Stimulated activated naive B cell treated with anti-CD40 and anti-IgM and Interleukin-4, amounts not matched to agents 10 μg/mL and 1 μg/mL and 100 μg/mL, for 72 hours (primary cell): ENCODE results near the gene CAPG.

Experiments
- ATAC-seq, 2 donors: fragments of 150-1000 bp; cut with Tn5 transposase; replicated peaks; 2 replicates each; pipeline ENCODE4 v1.10.0; 2021; ENCODE audit warnings: moderate library complexity in 1 of 2
- DNase-seq: peaks from one replicate; pipeline ENCODE4 v3.0.0; 2021
- H3K27ac Mint-ChIP-seq: one replicate; pipeline ENCODE4 v1.8.0; 2022; ENCODE audit warnings: mild to moderate bottlenecking, mixed read lengths
- H3K27me3 Mint-ChIP-seq, 2 donors: one replicate each; pipeline ENCODE4 v1.8.0; 2022; ENCODE audit warnings: mixed read lengths in 2 of 2
- H3K36me3 Mint-ChIP-seq, 2 donors: one replicate each; pipeline ENCODE4 v1.8.0; 2022; ENCODE audit warnings: mixed read lengths in 2 of 2, mild to moderate bottlenecking in 1 of 2
- H3K4me1 Mint-ChIP-seq, 2 donors: one replicate each; pipeline ENCODE4 v1.8.0; 2022; ENCODE audit warnings: mixed read lengths in 2 of 2, mild to moderate bottlenecking in 1 of 2
- H3K4me3 Mint-ChIP-seq, 2 donors: one replicate each; pipeline ENCODE4 v1.8.0; 2022; ENCODE audit warnings: mild to moderate bottlenecking in 2 of 2, mixed read lengths in 2 of 2, moderate library complexity in 1 of 2
- H3K9me3 Mint-ChIP-seq, 2 donors: one replicate each; pipeline ENCODE4 v1.8.0; 2022; ENCODE audit warnings: mixed read lengths in 2 of 2, mild to moderate bottlenecking in 1 of 2

Gene CAPG

DNA sequence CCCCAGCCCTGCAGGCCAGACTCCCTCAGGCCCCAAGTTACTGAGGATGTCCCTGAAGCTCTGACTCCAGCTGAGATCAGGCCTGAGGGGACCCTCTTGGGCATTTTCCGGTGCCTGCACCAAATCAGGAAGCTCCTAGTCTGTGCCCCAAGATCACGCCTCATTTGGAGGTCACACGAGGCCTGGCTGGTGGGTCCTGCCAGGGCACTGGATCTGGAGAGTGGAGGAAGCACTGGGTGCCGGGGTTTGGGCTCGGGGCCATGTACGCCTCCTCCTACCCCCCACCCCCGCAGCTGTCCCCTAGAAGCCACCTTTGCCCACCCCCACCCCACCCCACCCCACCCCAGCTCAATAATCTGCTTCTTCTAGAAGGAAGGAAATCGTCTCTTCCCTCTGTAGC is 24.5 kb upstream of the CAPG start:
- H3K4me3 Mint-ChIP-seq: no peak overlapping the region
- H3K36me3 Mint-ChIP-seq: no peaks in the 10 kb centered on the region
- H3K4me1 Mint-ChIP-seq: peaks cover 28 to 47% of the 10 kb centered on the region in 2 donors
- H3K27ac Mint-ChIP-seq: no peak overlapping the region
- DNase-seq: no peak
- no peaks in the 10 kb centered on the region for H3K9me3 Mint-ChIP-seq
- H3K27me3 Mint-ChIP-seq: no peaks in the 10 kb centered on the region
- ATAC-seq: no peak

DNA sequence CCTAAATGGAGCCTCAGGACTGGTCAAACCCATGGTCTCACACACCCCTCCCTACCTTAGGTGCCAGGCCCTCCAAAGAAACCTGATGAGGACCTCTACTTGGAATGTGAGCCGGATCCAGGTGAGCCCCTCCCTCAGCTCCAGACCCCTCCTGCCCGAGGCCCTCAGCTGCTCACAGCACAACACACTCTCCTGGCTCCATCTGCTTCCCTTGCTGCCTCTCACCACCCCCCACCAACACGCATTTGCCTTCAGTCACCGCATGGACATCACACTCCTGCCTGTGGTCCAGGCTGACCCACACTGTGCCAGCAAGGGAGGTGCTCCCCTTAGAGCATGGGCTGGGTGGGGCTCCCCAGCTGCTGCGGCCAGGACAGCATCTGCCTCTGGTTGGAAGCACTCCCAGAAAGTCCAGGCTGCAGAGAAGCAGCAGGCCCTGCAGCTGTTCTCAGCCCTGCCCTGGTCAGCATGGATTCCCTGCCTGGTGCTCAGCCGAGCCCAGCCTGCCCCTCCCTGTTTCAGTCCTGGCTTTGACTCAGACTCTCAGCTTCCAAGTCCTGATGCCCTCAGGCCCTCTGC is 23.4 kb upstream of the CAPG start:
- H3K27me3 Mint-ChIP-seq: no peaks in the 10 kb centered on the region
- ATAC-seq: no peak
- no peaks in the 10 kb centered on the region for H3K36me3 Mint-ChIP-seq
- no peak for DNase-seq
- H3K9me3 Mint-ChIP-seq: no peaks in the 10 kb centered on the region
- no peak overlapping the region for H3K27ac Mint-ChIP-seq
- H3K4me3 Mint-ChIP-seq: no peak overlapping the region
- H3K4me1 Mint-ChIP-seq: peaks cover 28 to 45% of the 10 kb centered on the region in 2 donors

DNA sequence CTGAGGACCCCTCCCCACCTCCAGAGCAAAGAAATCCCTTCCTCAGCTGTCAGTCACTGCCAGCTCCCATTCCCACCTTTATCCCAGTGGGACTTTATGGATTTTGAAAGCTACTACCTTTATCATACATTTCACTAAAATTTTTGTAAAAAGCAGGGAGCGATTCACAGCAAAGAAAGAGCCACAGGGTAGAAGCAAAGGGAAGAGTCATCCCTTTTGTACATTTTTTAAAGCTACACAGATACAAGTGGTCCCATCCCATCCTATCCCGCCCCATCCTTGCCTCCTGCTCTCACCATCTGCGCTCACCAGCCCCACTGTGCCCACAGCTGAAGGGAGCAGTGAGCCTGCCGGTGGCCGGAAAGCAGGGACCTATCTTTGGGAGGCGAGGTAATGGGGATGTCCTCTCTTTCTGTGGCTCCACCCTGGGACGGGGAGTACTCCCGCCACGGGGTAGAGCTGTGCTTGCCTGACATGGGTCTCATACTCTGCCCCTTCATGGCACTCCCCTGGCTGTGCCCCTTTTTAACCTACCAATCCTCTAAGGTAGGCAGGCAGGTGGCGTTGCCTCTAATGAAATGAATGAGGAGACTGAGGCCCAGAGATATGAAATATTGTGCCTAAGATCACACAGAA is 21.5 kb upstream of the CAPG start:
- Mint-ChIP-seq H3K9me3 (no peaks in the 10 kb centered on the region), H3K36me3 (no peaks in the 10 kb centered on the region), H3K27ac (no peak overlapping the region), H3K27me3 (no peaks in the 10 kb centered on the region), H3K4me3 (no peak overlapping the region), H3K4me1 (peaks cover 17 to 28% of the 10 kb centered on the region in 2 donors)
- no peak for DNase-seq
- ATAC-seq: no peak

GRCh38 chr2:85430752-85431569 is 20.8 kb upstream of the CAPG start:
- no peaks in the 10 kb centered on the region for H3K36me3 Mint-ChIP-seq
- DNase-seq (no peak), ATAC-seq (no peak)
- no peak overlapping the region for H3K27ac Mint-ChIP-seq
- no peak overlapping the region for H3K4me3 Mint-ChIP-seq
- no peaks in the 10 kb centered on the region for H3K9me3 Mint-ChIP-seq
- H3K27me3 Mint-ChIP-seq: no peaks in the 10 kb centered on the region
- H3K4me1 Mint-ChIP-seq: peaks cover 11 to 20% of the 10 kb centered on the region in 2 donors

DNA sequence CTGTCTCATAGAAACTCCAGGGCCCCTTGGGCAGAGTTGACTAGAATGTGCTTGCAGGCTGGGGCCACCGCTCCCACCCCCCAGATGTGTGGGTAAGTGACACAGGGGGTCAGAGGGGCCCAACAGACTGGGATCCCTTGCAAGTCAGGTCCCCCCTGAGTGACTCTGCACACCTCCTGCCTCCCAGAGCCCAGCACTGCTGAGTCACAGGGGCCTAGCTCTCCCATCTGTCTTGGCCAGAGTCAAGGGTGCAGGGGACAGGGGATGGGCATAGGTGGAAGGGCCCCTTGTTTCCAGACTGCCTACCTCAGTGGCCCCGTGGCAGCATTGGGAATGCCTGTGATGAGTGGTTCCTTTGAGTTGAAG is 19.7 kb upstream of the CAPG start:
- no peaks in the 10 kb centered on the region for H3K36me3 Mint-ChIP-seq
- H3K4me3 Mint-ChIP-seq: no peak overlapping the region
- no peak for ATAC-seq
- H3K27ac Mint-ChIP-seq: no peak overlapping the region
- DNase-seq: no peak
- no peaks in the 10 kb centered on the region for H3K27me3 Mint-ChIP-seq
- peaks cover 1 to 10% of the 10 kb centered on the region in 2 donors for H3K4me1 Mint-ChIP-seq
- no peaks in the 10 kb centered on the region for H3K9me3 Mint-ChIP-seq

DNA sequence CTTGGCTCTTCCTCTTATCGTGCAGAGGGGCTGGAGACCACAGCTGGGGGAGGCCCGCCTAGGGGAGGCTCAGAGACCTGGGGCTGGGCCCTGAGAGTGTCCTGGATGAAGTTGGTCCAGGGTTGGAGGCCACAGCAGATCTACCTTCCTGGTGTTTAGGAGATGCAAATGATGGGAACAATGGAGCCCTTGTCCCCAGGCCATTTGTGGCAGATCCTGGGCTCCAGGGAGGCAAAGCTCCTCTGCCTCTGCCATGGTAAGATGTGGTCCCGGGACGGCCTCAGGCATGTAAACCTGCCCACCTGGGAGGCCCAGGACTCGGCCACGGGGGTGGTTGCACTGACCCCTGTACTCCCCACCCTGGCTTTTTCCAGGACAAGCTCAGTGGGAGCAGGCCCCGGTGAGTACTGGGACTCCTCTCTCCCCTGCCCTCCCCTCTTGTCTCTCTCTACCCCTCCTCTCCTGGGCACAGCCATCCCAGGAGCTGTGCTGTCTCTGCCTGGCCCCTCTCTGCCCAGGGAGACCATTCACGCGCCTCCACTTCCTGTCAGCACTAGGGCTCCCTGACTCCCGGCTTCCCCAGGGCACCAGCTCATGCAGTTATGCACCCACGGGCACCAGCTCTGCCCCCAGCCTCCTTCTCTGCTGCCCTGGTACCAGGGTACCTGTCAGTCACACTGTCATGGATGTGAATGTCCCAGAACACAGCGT is 19.2 kb upstream of the CAPG start:
- no peaks in the 10 kb centered on the region for H3K9me3 Mint-ChIP-seq
- peaks cover 1 to 5% of the 10 kb centered on the region in 2 donors for H3K4me1 Mint-ChIP-seq
- no peak overlapping the region for H3K27ac Mint-ChIP-seq
- DNase-seq (no peak), ATAC-seq (no peak)
- H3K27me3 Mint-ChIP-seq: no peaks in the 10 kb centered on the region
- H3K36me3 Mint-ChIP-seq: no peaks in the 10 kb centered on the region
- no peak overlapping the region for H3K4me3 Mint-ChIP-seq

DNA sequence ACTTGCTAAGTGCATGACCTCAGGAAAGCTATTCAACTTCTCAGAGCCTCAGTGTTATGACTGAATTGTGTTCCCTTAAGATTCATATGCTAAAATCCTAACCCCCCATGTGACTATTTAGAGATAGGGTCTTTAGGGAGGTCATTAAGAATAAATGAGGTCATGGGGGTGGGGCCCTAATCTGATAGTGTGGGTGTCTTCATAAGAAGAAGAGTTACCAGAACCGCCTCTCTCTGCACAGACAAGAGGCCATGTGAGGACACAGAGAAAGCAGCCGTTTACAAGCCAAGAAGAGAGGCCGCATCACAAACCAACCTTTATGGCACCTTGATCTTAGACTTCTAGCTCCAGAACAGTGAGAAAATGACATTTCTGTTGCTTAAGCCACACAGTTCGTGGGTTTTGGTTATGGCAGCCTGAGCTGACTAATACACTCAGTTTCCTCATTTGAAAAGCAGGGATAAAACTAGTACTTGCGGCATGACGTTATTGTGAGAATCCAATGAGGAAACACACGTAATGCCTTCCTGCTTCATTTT is 18.2 kb upstream of the CAPG start:
- Mint-ChIP-seq H3K36me3 (no peaks in the 10 kb centered on the region), H3K9me3 (no peaks in the 10 kb centered on the region), H3K4me3 (no peak overlapping the region), H3K27ac (no peak overlapping the region), H3K4me1 (peaks cover 8 to 11% of the 10 kb centered on the region in 2 donors), H3K27me3 (no peaks in the 10 kb centered on the region)
- ATAC-seq (no peak), DNase-seq (no peak)

GRCh38 chr2:85427300-85427835 is 17.2 kb upstream of the CAPG start:
- Mint-ChIP-seq H3K4me1 (peaks cover 8 to 11% of the 10 kb centered on the region in 2 donors), H3K9me3 (no peaks in the 10 kb centered on the region), H3K4me3 (no peak overlapping the region), H3K27me3 (no peaks in the 10 kb centered on the region), H3K36me3 (no peaks in the 10 kb centered on the region), H3K27ac (no peak overlapping the region)
- ATAC-seq: no peak
- DNase-seq: no peak

DNA sequence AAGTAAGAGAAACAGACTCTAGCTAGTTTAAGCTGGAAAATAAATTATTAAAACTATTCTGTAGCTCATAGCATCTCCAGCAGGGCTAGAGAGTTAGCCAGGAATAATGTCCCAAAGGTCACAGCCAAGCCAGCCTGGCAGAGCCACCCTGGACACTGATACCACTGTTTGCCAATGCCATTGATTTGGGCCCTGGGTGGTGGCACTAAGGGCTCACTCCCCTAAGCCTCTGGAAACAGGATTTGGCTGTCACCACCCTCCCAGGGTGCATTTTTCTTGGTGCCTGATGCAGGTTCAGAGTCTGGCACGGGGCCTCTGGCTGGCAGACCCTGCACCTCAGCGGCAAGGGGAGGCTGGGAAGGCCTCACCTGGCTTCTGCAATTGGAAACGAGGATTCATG is 15.4 kb upstream of the CAPG start:
- no peak overlapping the region for H3K27ac Mint-ChIP-seq
- no peaks in the 10 kb centered on the region for H3K9me3 Mint-ChIP-seq
- H3K4me1 Mint-ChIP-seq: peaks cover 12 to 21% of the 10 kb centered on the region in 2 donors
- H3K36me3 Mint-ChIP-seq: no peaks in the 10 kb centered on the region
- no peak overlapping the region for H3K4me3 Mint-ChIP-seq
- ATAC-seq (no peak), DNase-seq (no peak)
- H3K27me3 Mint-ChIP-seq: no peaks in the 10 kb centered on the region

GRCh38 chr2:85423525-85423924 is 13.4 kb upstream of the CAPG start:
- H3K27ac Mint-ChIP-seq: peak overlapping the region; percentile 47
- peaks cover 17 to 28% of the 10 kb centered on the region in 2 donors for H3K4me1 Mint-ChIP-seq
- H3K36me3 Mint-ChIP-seq: no peaks in the 10 kb centered on the region
- H3K4me3 Mint-ChIP-seq: no peak overlapping the region
- H3K9me3 Mint-ChIP-seq: no peaks in the 10 kb centered on the region
- DNase-seq (no peak), ATAC-seq (no peak)
- no peaks in the 10 kb centered on the region for H3K27me3 Mint-ChIP-seq

DNA sequence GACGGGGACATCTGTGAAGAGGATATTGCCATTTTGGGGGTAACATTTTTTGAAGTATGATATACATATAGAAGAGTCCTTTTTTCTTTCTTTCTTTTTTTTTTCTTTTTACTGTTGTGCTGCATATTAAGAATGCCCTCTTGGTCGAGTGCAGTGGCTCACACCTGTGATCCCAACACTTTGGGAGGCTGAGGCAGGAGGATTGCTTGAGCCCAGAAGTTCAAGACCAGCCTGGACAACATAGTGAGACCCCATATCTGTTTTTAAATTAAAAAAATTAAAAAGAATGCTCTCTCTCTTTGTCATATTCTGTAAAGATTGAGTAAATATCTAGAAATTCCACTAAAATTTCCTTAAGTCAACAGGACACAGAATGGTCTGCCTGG is 11.9 kb upstream of the CAPG start:
- no peak for DNase-seq
- H3K36me3 Mint-ChIP-seq: no peaks in the 10 kb centered on the region
- H3K4me1 Mint-ChIP-seq: peaks cover 20 to 37% of the 10 kb centered on the region in 2 donors
- no peak for ATAC-seq
- H3K4me3 Mint-ChIP-seq: no peak overlapping the region
- no peaks in the 10 kb centered on the region for H3K27me3 Mint-ChIP-seq
- H3K9me3 Mint-ChIP-seq: no peaks in the 10 kb centered on the region
- H3K27ac Mint-ChIP-seq: peak overlapping the region; percentile 53

GRCh38 chr2:85421260-85422071 is 11.3 kb upstream of the CAPG start:
- Mint-ChIP-seq H3K27ac (peak overlapping the region; percentile 82), H3K36me3 (no peaks in the 10 kb centered on the region), H3K4me3 (peak overlapping the region in 1 of 2 donors; percentile 77), H3K4me1 (peaks cover 20 to 37% of the 10 kb centered on the region in 2 donors), H3K27me3 (no peaks in the 10 kb centered on the region), H3K9me3 (no peaks in the 10 kb centered on the region)
- ATAC-seq (no peak), DNase-seq (no peak)

DNA sequence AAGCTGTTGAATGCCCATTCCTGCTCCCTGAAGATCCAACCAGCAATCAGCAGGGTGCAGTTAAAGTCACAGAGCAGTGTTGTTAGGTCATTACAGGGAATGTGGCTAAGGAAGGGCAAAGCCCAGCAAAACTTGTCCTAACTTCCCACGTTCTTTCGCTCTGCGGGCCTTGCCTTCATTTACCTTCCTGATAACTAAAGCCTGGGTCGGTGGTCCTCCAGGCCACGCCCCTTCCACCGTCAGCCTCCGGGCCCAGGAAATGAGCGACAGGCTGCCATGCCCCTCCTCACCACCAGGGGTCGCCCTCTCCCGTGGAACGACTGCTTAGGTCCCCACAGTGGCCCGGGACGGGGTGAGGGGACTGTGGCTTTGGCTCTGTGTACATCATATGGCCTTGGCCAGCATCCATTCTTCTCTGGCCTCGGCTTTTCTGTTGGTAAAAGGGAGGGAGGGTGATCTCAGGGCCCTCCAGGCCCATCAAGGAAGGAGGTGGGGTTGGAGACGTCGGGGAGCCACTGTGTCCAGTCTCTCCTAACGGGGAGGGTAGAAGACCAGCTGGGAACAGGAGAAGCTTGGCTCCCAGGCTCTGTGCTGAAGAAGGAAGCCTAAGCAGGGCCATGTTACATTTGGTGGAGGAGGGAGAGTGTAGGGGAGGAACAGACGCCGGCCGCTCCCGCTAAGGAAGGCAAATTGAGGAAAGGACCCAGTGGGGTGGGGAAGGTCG is 10.5 kb upstream of the CAPG start:
- peak overlapping the region; percentile 76 to 77 for H3K4me3 Mint-ChIP-seq
- H3K27me3 Mint-ChIP-seq: no peaks in the 10 kb centered on the region
- no peaks in the 10 kb centered on the region for H3K9me3 Mint-ChIP-seq
- ATAC-seq (peak; percentile 76 to 81), DNase-seq (peak; percentile 85)
- peak overlapping the region; percentile 82 for H3K27ac Mint-ChIP-seq
- no peaks in the 10 kb centered on the region for H3K36me3 Mint-ChIP-seq
- peaks cover 26 to 37% of the 10 kb centered on the region in 2 donors for H3K4me1 Mint-ChIP-seq
